ENCODE data around the gene IFNGR2. TPM values are rescaled to one million over a fixed set of nuclear protein-coding genes. Genes with fewer than 3 reads are reported as not detected.

IFNGR2 gene
- total RNA-seq, 6 experiments from 2014 or later = 51.2 to 68.6 (median 64.2) TPM

DNA sequence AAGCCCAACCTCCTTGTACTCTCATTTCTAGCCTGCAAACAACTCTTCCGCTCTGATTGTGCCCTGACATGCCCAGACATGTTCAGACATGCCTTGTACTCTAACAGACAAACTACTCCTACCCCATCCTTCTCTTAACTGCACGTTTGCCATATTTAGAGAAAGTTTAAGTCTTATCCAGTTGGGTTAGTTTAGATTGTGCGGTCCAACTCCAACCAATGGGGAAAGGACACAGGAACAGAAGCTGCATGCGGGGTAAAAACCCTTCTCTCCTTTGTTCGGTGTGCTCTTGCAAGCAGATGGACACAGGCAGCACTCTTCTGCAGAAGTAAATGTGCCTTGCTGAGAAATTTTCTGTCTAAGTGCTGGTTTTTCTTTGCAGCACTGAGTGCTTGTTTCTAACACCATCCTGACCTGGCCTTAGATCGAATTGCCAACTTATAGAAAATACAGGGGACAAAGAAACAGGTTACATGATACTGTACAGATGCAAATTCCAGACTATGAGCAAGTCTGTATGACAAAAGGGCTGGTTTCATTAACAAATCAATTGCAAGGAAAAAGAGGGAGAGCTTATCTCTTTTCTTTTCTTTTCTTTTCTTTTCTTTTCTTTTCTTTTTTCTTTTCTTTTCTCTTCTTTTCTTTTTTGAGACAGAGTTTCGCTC, 35.8 kb upstream of the IFNGR2 start:
- no peak overlapping the region for H3K4me3 Mint-ChIP-seq
- H3K27ac Mint-ChIP-seq = peak overlapping the region; percentile 41; the same call in 1 of the 2 replicates
- peaks cover 29% of the 10 kb centered on the region for H3K36me3 Mint-ChIP-seq (ENCODE audit: low read depth)
- no peaks in the 10 kb centered on the region; the same call in 1 of the 2 replicates for H3K4me1 Mint-ChIP-seq (ENCODE audit: low read depth)
- TF ChIP-seq, protein P1, sequence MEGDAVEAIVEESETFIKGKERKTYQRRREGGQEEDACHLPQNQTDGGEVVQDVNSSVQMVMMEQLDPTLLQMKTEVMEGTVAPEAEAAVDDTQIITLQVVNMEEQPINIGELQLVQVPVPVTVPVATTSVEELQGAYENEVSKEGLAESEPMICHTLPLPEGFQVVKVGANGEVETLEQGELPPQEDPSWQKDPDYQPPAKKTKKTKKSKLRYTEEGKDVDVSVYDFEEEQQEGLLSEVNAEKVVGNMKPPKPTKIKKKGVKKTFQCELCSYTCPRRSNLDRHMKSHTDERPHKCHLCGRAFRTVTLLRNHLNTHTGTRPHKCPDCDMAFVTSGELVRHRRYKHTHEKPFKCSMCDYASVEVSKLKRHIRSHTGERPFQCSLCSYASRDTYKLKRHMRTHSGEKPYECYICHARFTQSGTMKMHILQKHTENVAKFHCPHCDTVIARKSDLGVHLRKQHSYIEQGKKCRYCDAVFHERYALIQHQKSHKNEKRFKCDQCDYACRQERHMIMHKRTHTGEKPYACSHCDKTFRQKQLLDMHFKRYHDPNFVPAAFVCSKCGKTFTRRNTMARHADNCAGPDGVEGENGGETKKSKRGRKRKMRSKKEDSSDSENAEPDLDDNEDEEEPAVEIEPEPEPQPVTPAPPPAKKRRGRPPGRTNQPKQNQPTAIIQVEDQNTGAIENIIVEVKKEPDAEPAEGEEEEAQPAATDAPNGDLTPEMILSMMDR (IDR thresholded peaks at IDR 0.05) = no peak
- peaks cover 7% of the 10 kb centered on the region for H3K27me3 Mint-ChIP-seq (ENCODE audit: insufficient read depth)
- DNase-seq = no peak
- peaks cover 40% of the 10 kb centered on the region for H3K9me3 Mint-ChIP-seq

DNA sequence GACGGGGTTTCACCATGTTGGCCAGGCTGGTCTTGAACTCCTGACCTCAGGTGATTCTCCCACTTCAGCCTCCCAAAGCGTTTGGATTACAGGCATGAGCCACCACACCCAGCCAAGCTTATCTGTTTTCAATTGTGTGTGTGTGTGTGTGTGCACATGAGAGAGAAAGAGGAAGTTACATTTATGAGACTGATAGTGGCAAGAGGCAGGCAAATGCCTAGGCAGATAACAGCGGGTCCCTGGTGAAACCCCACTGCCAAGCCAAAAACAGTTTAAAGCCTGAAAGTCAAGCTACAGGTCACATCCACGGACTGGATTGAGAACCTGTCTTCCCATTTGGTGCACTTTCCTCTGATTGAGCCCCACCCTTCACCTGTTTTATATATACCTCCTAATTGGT, 35.1 kb upstream of the IFNGR2 start:
- no peak for DNase-seq
- H3K27ac Mint-ChIP-seq = no peak overlapping the region
- H3K36me3 Mint-ChIP-seq (ENCODE audit: low read depth) = peaks cover 29% of the 10 kb centered on the region

DNA sequence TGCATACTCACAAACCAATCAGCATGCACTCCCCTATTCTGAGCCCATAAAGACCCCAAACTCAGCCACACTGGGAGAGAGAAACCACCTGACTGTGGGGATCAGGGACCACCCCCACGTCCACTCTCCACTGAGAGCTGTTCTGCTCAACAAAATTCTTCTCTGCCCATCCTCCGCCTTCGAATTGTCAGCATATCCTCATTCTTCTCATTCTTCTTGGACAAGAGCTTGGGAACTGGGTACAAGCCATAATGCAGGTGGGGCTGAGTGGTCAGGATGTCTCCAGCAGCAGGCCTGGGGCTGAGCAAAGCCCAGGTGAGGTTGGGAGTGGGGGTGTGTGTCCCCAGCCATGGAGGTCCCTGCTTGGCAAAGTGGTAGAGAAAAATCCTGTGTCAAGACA, 34.6 kb upstream of the IFNGR2 start:
- DNase-seq = no peak
- H3K27ac Mint-ChIP-seq = no peak overlapping the region
- peaks cover 3% of the 10 kb centered on the region for H3K4me1 Mint-ChIP-seq (ENCODE audit: low read depth)
- TF ChIP-seq, protein P1 (IDR thresholded peaks at IDR 0.05) = no peak
- H3K36me3 Mint-ChIP-seq (ENCODE audit: low read depth) = peaks cover 29% of the 10 kb centered on the region
- H3K27me3 Mint-ChIP-seq (ENCODE audit: insufficient read depth) = peaks cover 3% of the 10 kb centered on the region
- H3K9me3 Mint-ChIP-seq = peaks cover 40% of the 10 kb centered on the region
- H3K4me3 Mint-ChIP-seq = no peak overlapping the region

More for the DNA sequence above, 35.1 kb upstream of the IFNGR2 start:
- Mint-ChIP-seq H3K4me3 (no peak overlapping the region), H3K27me3 (ENCODE audit: insufficient read depth) (peaks cover 4% of the 10 kb centered on the region), H3K4me1 (ENCODE audit: low read depth) (no peaks in the 10 kb centered on the region; the same call in 1 of the 2 replicates), H3K9me3 (peaks cover 40% of the 10 kb centered on the region)
- TF ChIP-seq, protein P1 (IDR thresholded peaks at IDR 0.05) = no peak

DNA sequence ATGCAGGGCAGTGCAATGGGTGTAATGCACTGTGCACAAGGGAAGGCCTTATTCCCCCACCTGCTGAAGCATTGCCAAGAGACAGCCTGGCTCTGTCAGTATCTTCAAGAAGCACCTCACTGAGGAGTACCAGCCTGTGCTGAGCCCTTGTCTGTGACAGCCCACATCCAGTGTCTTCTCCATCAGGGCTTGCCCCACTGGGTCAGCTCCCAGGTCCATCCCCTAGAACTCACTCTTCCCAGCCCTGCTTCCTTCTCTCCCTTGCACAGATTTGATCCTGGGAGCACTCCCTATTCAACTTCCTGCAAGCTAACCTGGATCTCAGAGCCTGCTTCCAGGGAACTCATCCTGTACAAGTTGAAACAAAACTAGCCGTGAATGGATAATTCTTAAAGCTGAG, 33.6 kb upstream of the IFNGR2 start:
- TF ChIP-seq, protein P1 (IDR thresholded peaks at IDR 0.05) = no peak
- Mint-ChIP-seq H3K27me3 (ENCODE audit: insufficient read depth) (peaks cover 3% of the 10 kb centered on the region), H3K36me3 (ENCODE audit: low read depth) (peaks cover 29% of the 10 kb centered on the region), H3K27ac (no peak overlapping the region), H3K4me1 (ENCODE audit: low read depth) (peaks cover 13% of the 10 kb centered on the region), H3K4me3 (no peak overlapping the region), H3K9me3 (peaks cover 40% of the 10 kb centered on the region)
- no peak for DNase-seq

DNA sequence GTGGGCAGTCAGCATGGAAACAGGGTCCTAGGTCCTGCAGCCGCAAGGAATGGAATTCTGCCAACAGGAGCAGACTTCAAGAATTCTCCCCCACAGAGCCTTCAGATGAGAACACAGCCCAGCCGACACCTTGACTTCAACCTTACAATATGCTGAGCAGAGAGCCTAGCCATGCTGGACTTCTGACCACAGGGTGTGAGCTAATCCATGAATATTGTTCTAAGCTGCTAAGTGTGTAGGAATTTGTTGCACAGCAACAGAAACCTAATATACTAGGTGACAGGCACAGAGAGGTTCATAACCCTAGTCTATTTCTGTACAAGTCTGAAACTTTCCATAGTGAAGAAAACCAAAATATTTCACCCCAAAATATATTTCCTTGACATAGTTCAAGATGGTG, 32.9 kb upstream of the IFNGR2 start:
- Mint-ChIP-seq H3K4me1 (ENCODE audit: low read depth) (peaks cover 13% of the 10 kb centered on the region), H3K36me3 (ENCODE audit: low read depth) (peaks cover 29% of the 10 kb centered on the region), H3K9me3 (peaks cover 40% of the 10 kb centered on the region), H3K4me3 (no peak overlapping the region), H3K27ac (no peak overlapping the region), H3K27me3 (ENCODE audit: insufficient read depth) (peaks cover 5% of the 10 kb centered on the region)
- DNase-seq = no peak
- TF ChIP-seq, protein P1 (IDR thresholded peaks at IDR 0.05) = no peak

Measured in HFFc6 (cell line).